Measurements from ENCODE around the gene FBXO42.

- TF ChIP-seq CTCF (IDR thresholded peaks at IDR 0.05) (no peak), POLR2A (IDR thresholded peaks at IDR 0.05) (no peak)
Observed at GRCh38 chr1:16348414-16349182, 3.7 kb downstream of the FBXO42 start.

All from right lobe of liver (tissue), 4 donors.